ENCODE measurements around the gene KCNQ2.

The KCNQ2 gene

DNA sequence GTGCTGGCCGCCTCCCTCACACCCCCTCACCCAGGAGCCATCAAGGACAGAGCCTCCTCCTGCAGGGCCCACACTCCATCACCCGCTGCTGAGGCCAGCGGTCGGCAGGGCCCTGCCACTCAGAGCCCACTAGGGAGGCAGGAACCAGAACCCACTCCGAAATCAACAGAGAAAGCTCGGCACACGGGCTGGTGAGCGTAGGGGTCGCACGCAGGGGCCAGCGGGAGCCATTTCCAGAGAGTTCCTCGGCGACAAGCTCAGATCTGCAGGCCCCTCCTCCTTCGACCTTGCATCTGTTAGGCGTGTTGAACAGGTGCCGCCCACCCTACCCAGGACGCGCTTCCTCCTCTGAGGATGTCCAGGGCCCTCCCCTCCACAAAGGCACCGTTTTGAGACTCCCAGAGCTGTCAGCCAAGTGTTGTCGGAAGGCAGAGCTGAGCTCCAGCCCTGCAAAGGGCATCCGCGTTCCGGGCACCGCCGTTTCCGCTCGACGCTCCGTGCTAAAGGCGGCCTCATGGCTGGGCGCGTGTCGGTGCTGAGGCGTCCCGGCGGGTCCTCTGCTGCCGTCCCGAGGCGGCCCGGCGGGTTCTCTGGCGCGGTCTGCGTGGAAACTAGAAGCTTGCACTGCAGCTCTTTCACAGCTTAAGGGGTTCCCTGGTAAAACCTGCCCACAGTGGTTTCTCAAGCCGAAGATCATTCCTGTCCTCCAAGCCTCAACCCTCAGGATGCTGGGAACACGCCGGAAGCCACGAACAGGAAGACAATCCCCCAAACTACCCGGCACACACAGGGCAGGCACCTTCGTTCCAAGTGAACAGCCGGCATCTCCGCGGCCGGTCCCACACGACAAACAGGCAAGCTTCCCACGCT, 6.8 kb downstream of the KCNQ2 start:
- TF ChIP-seq GATA3 (IDR thresholded peaks at IDR 0.05; ENCODE audit: low read depth, low read length), result no peak
- TF ChIP-seq GATA2 (IDR thresholded peaks at IDR 0.05; ENCODE audit: low read depth, low read length), result no peak

- TF ChIP-seq GATA3 (IDR thresholded peaks at IDR 0.05; ENCODE audit: low read depth, low read length) (no peak), GATA2 (IDR thresholded peaks at IDR 0.05; ENCODE audit: low read depth, low read length) (no peak)
These were observed 8.2 kb downstream of the KCNQ2 start for GRCh38 chr20:63464289-63464635.

- TF ChIP-seq GATA3 (IDR thresholded peaks at IDR 0.05; ENCODE audit: low read depth, low read length), result no peak
- no peak for TF ChIP-seq GATA2 (IDR thresholded peaks at IDR 0.05; ENCODE audit: low read depth, low read length)
These were observed 8.8 kb downstream of the KCNQ2 start for GRCh38 chr20:63463400-63464288.

GRCh38 chr20:63462244-63462643, 10.2 kb downstream of the KCNQ2 start:
- TF ChIP-seq GATA3 (IDR thresholded peaks at IDR 0.05; ENCODE audit: low read depth, low read length), result no peak
- TF ChIP-seq GATA2 (IDR thresholded peaks at IDR 0.05; ENCODE audit: low read depth, low read length), result no peak

DNA sequence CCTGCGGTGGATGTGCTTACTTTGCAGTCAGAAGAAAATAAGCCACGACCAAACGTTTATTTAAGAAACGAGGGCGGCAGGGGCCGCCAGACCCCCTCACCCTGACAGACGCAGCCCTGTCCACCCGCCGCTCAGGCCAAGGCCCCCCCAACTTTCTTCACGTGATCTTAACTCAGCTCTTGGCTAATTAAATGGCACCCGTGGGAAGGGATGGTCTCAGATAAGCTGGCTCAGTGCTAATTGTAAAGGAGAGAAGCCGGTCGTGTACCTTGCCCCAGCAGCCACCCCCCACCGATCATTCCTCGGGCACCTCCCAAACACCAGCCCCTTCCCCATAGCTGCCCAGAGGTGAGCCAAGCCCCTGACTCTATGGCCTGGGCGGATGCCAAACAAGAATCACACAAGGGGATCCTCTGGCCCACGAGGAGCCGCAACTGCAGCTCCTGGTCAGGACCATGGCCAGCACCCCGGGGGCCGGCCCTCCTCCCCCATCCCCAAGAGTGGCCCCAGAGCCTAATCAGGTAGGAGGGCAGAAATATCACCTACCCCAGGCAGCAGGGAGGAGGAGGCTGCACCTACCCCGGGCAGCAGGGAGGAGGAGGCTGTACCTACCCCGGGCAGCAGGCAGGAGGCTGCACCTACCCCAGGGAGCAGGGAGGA, 11.2 kb downstream of the KCNQ2 start:
- TF ChIP-seq GATA2 (IDR thresholded peaks at IDR 0.05; ENCODE audit: low read depth, low read length) (no peak), GATA3 (IDR thresholded peaks at IDR 0.05; ENCODE audit: low read depth, low read length) (no peak)

DNA sequence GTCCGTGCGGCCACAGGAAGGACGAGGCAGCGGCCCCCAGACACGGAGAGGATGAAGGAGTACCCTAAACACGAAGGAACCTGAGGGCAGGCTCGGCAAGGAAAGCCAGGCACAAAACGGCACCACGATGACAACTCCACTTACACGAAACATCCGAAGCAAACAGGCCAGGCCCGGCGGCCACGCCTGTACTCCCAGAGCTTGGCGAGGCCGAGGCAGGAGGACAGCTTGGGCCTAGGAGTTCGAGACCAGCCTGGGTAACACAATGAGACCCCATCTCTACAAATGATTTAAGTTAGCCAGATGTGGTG, 13.4 kb downstream of the KCNQ2 start:
- TF ChIP-seq GATA2 (IDR thresholded peaks at IDR 0.05; ENCODE audit: low read depth, low read length) (no peak), GATA3 (IDR thresholded peaks at IDR 0.05; ENCODE audit: low read depth, low read length) (no peak)

DNA sequence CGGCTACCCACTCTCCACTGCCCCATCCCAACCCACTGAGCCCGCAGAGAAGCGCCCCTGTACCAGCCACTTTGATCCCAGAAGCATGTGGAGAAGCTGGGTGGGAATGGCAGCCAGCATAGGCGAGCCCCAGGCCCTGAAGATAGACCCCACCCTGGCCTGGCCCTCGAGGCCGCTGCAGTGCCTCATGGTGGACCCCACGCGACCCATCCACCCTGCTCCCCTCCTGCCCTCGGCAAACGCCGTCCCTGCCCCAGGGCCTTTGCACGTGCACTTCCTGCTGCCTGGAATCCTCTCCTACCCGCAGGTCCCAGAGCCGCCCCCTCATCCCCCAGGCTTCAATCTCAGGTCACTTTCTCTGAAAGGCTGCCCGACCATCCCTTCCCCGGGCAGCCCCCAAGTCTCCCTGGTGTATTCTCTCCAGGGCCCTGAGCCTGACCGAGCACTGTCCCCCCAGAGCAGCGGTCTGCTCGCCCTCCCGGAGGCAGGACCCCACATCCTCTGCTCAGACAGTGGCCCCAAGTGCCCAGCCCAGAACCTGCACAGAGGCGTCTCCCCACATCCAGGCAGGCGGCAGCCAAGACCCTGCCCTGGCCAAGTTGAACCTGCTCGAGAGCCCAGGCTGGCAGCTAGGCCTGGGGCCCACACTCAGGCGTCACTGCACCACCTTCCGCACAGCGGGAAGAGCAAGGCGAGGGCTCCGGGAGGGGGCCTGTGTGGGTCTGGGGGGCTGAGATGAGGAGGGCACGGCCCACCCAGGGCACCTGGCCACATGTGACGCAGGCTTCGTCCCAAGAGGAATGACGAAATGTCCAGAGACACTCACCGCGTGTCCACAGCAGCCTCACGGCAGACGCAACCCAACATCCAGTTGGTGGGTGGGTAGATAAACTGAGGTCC, 14.0 kb downstream of the KCNQ2 start:
- TF ChIP-seq GATA3 (IDR thresholded peaks at IDR 0.05; ENCODE audit: low read depth, low read length) (no peak), GATA2 (IDR thresholded peaks at IDR 0.05; ENCODE audit: low read depth, low read length) (no peak)

DNA sequence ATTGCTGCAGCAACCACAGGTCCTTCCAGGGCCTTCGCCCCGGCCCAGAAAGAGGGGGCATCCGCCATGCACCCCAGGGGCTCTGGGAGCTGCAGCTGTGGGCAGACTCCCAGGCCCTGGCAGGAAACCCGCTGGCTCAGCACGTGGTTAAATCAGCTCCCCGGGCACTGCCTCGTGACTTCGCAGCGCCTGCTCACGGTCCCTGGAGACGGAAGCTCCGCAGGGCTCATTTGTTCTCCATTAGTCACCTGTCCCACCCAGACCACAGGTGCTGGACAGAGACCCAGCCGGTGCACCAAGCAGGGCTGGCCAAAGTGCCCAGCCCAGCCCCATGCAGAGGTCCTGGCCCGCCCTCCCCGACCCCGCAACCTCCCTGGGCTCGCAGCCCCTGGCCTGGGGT, 14.7 kb downstream of the KCNQ2 start:
- TF ChIP-seq GATA3 (IDR thresholded peaks at IDR 0.05; ENCODE audit: low read depth, low read length) (no peak), GATA2 (IDR thresholded peaks at IDR 0.05; ENCODE audit: low read depth, low read length) (no peak)

GRCh38 chr20:63456429-63457284, 15.8 kb downstream of the KCNQ2 start:
- TF ChIP-seq GATA2 (IDR thresholded peaks at IDR 0.05; ENCODE audit: low read depth, low read length), result peak; percentile 96
- no peak for TF ChIP-seq GATA3 (IDR thresholded peaks at IDR 0.05; ENCODE audit: low read depth, low read length)

- no peak for TF ChIP-seq GATA3 (IDR thresholded peaks at IDR 0.05; ENCODE audit: low read depth, low read length)
- TF ChIP-seq GATA2 (IDR thresholded peaks at IDR 0.05; ENCODE audit: low read depth, low read length), result no peak
These were observed 16.9 kb downstream of the KCNQ2 start for GRCh38 chr20:63455568-63455859.

DNA sequence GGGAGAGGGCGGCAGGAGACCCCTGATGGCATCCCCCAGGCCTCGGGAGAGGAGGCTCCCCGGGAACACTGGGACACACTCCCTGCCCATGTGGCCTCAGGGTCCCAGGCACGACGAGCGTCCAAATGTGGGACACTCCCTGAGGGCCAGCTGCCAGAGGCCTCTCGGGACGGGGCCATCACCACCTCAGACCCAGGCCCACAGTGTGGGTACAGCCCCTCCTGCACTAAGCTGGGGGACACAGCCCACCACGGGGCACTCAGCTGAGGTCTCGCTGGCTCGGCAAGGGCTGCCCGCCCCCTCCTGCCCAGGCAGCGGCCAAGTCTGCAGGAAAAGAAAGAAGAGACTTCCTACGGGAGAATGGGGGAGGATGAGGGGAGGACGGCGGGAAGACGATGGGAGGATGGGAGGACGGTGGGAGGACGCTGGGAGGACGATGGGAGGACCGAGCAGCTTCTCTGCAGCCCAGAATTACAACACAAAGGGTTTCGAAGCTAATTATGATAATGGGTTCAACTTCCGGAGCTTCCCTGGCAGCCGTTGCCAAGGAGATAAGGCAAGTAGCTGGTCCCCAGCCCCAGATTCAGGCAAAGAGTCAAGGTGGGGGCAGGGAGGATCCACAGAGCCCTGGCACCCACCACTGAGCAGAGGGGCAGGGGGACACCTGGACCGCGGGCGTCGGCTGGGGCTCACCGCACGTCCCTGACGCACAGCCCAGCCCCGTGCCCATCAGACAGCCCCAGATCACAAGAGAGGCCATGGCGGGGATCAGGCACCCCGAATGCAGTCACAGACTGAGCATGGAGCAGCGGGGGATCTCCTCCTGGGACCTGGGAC, 17.5 kb downstream of the KCNQ2 start:
- TF ChIP-seq GATA3 (IDR thresholded peaks at IDR 0.05; ENCODE audit: low read depth, low read length), result no peak
- TF ChIP-seq GATA2 (IDR thresholded peaks at IDR 0.05; ENCODE audit: low read depth, low read length), result peak; percentile 53; the same call in 1 of the 2 replicates
